IMR-90 (cell line): Measurements from ENCODE around the gene RSAD1. TPM values are rescaled to one million over a fixed set of nuclear protein-coding genes. Genes with fewer than 3 reads are reported as not detected.

Source experiments
- ATAC-seq: fragments of 200-7000 bp; cut with Tn5 transposase; 2 replicates; pipeline ENCODE4 v1.9.1; 2020; ENCODE audit warnings: low read depth, mild to moderate bottlenecking, moderate library complexity
- BruUV-seq: library from RNA; stranded (reverse); fragments of 400-500 nt; replicated peaks from 2 replicates; lab custom pipeline; 2021; lab: Mats Ljungman, UMichigan
- CTCF ChIA-PET: fragments of 300-600 bp; formaldehyde crosslinking; extraction: SDS; loops from one replicate; lab custom pipeline; 2021; ENCODE audit warnings: antibody characterized with exemption; lab: Yijun Ruan, JAX
- POLR2A ChIA-PET: fragments of 300-600 bp; sonication (Branson Sonifier 250); formaldehyde crosslinking; loops from one replicate; lab custom pipeline; 2022; ENCODE audit warnings: antibody characterized with exemption; ENCODE audit not compliant: unreplicated experiment; lab: Charles Lee
- DNase-seq: peaks from one replicate; pipeline ENCODE4 v3.0.0; 2013
- H2AFZ ChIP-seq: replicated peaks from 2 replicates; pipeline ENCODE3; 2013; ENCODE audit warnings: low read length, mild to moderate bottlenecking; ENCODE audit not compliant: poor library complexity
- H2AK5ac ChIP-seq: 2 replicates; pipeline ENCODE4 v1.6.1; 2013; ENCODE audit warnings: low read depth, low read length, inconsistent platforms
- H2AK9ac ChIP-seq: replicated peaks from 2 replicates; pipeline ENCODE3; 2013; ENCODE audit warnings: mild to moderate bottlenecking, low read depth, low read length, moderate library complexity; ENCODE audit not compliant: poor library complexity
- H2BK120ac ChIP-seq: 2 replicates; pipeline ENCODE4 v1.6.1; 2013; ENCODE audit warnings: low read depth, low read length, inconsistent platforms
- H2BK15ac ChIP-seq: 3 replicates; pipeline ENCODE4 v1.6.1; 2013; ENCODE audit warnings: low read depth, low read length, inconsistent platforms
- H2BK20ac ChIP-seq: 2 replicates; pipeline ENCODE4 v1.6.1; 2013; ENCODE audit warnings: low read depth, mild to moderate bottlenecking, inconsistent platforms, low read length, moderate library complexity
- H2BK5ac ChIP-seq: 2 replicates; pipeline ENCODE4 v1.6.1; 2013; ENCODE audit warnings: mild to moderate bottlenecking, low read depth, low read length, inconsistent platforms; ENCODE audit not compliant: poor library complexity, severe bottlenecking
- H3K14ac ChIP-seq: replicated peaks from 2 replicates; pipeline ENCODE4 v1.6.1; 2013; ENCODE audit warnings: low read depth, low read length, inconsistent platforms
- H3K18ac ChIP-seq: 2 replicates; pipeline ENCODE4 v1.6.1; 2013; ENCODE audit warnings: low read depth, low read length, control low read depth
- H3K23ac ChIP-seq: 2 replicates; pipeline ENCODE4 v1.6.1; 2013; ENCODE audit warnings: low read depth, low read length, inconsistent platforms
- H3K27ac ChIP-seq: 2 replicates; pipeline ENCODE4 v1.5.1; 2013; ENCODE audit warnings: mild to moderate bottlenecking, control low read depth, low read length; ENCODE audit not compliant: insufficient read depth
- H3K27me3 ChIP-seq: 2 replicates; pipeline ENCODE4 v1.6.1; 2013; ENCODE audit warnings: low read length; ENCODE audit not compliant: control insufficient read depth, insufficient read depth
- H3K36me3 ChIP-seq: 2 replicates; pipeline ENCODE4 v1.6.1; 2013; ENCODE audit warnings: low read length, mixed read lengths; ENCODE audit not compliant: control insufficient read depth, insufficient read depth
- H3K4ac ChIP-seq: 2 replicates; pipeline ENCODE4 v1.6.1; 2013; ENCODE audit warnings: low read depth, low read length, inconsistent platforms
- H3K4me1 ChIP-seq: 2 replicates; pipeline ENCODE4 v1.6.1; 2013; ENCODE audit warnings: low read length, mixed read lengths; ENCODE audit not compliant: control insufficient read depth, insufficient read depth
- H3K4me2 ChIP-seq: 2 replicates; pipeline ENCODE4 v1.6.1; 2013; ENCODE audit warnings: low read depth, mild to moderate bottlenecking, control low read depth, low read length, moderate library complexity
- H3K4me3 ChIP-seq: 2 replicates; pipeline ENCODE4 v1.5.1; 2013; ENCODE audit warnings: low read depth, mild to moderate bottlenecking, control low read depth, low read length, moderate library complexity; ENCODE audit not compliant: insufficient read depth
- H3K56ac ChIP-seq: 2 replicates; pipeline ENCODE4 v1.6.1; 2013; ENCODE audit warnings: low read length, inconsistent platforms; ENCODE audit not compliant: insufficient read depth; ENCODE audit errors: extremely low read depth
- H3K79me1 ChIP-seq, 2 experiments: 2 replicates each; pipeline ENCODE4 v1.6.1; 2013; ENCODE audit warnings: low read length in 2 of 2, inconsistent platforms in 1 of 2, low read depth in 1 of 2
- H3K9ac ChIP-seq: 2 replicates; pipeline ENCODE4 v1.6.1; 2013; ENCODE audit warnings: low read depth, low read length, control low read depth
- H3K9me1 ChIP-seq: 2 replicates; pipeline ENCODE4 v1.6.1; 2013; ENCODE audit warnings: low read length, inconsistent platforms; ENCODE audit not compliant: insufficient read depth
- H3K9me3 ChIP-seq: 2 replicates; pipeline ENCODE4 v1.6.1; 2013; ENCODE audit warnings: low read length; ENCODE audit not compliant: control insufficient read depth, insufficient read depth
- H4K20me1 ChIP-seq: 2 replicates; pipeline ENCODE4 v1.6.1; 2013; ENCODE audit warnings: low read length, inconsistent platforms; ENCODE audit not compliant: insufficient read depth
- H4K5ac ChIP-seq: 2 replicates; pipeline ENCODE4 v1.6.1; 2013; ENCODE audit warnings: mild to moderate bottlenecking, low read depth, low read length, control low read depth
- H4K8ac ChIP-seq, 2 experiments: 2 replicates each; pipeline ENCODE4 v1.6.1; 2013; ENCODE audit warnings: low read depth in 2 of 2, low read length in 2 of 2, control low read depth in 1 of 2, inconsistent platforms in 1 of 2
- H4K91ac ChIP-seq: 2 replicates; pipeline ENCODE4 v1.6.1; 2013; ENCODE audit warnings: low read depth, low read length, inconsistent platforms; ENCODE audit not compliant: insufficient read depth
- BHLHE40 ChIP-seq: fragments of 150-350 bp; IDR thresholded peaks from 2 replicates; pipeline ENCODE4 v1.6.1; 2016; ENCODE audit warnings: mild to moderate bottlenecking, low read depth, low read length
- CEBPB ChIP-seq: IDR thresholded peaks from 2 replicates; pipeline ENCODE4 v1.6.1; 2012; ENCODE audit warnings: low read depth, low read length, improper control_type of control experiment
- CHD1 ChIP-seq: IDR thresholded peaks from 2 replicates; pipeline ENCODE4 v1.6.1; 2012; ENCODE audit warnings: low read depth, low read length, improper control_type of control experiment
- FOS ChIP-seq: fragments of 150-350 bp; IDR thresholded peaks from 2 replicates; pipeline ENCODE4 v1.6.1; 2016; ENCODE audit warnings: low read depth, low read length
- MAFK ChIP-seq: IDR thresholded peaks from 2 replicates; pipeline ENCODE4 v1.6.1; 2012; ENCODE audit warnings: low read depth, low read length, improper control_type of control experiment
- MAZ ChIP-seq: IDR thresholded peaks from 2 replicates; pipeline ENCODE4 v1.6.1; 2012; ENCODE audit warnings: low read depth, mild to moderate bottlenecking, low read length, improper control_type of control experiment, moderate library complexity, borderline replicate concordance
- MXI1 ChIP-seq: IDR thresholded peaks from 2 replicates; pipeline ENCODE4 v1.6.1; 2012; ENCODE audit warnings: low read depth, mild to moderate bottlenecking, low read length, moderate library complexity, borderline replicate concordance
- NFE2L2 ChIP-seq: fragments of 150-350 bp; IDR thresholded peaks from 2 replicates; pipeline ENCODE4 v1.6.1; 2016; ENCODE audit warnings: low read depth, mild to moderate bottlenecking, low read length
- POLR2A ChIP-seq: IDR thresholded peaks from 2 replicates; pipeline ENCODE4 v1.6.1; 2012; ENCODE audit warnings: mild to moderate bottlenecking, low read depth, low read length
- RAD21 ChIP-seq: IDR thresholded peaks from 2 replicates; pipeline ENCODE4 v1.6.1; 2012; ENCODE audit warnings: low read length, improper control_type of control experiment
- RCOR1 ChIP-seq: IDR thresholded peaks from 2 replicates; pipeline ENCODE4 v1.6.1; 2012; ENCODE audit warnings: mild to moderate bottlenecking, low read length, improper control_type of control experiment; ENCODE audit not compliant: insufficient replicate concordance
- RFX5 ChIP-seq: IDR thresholded peaks from 2 replicates; pipeline ENCODE4 v1.8.0; 2012; ENCODE audit warnings: low read depth, mild to moderate bottlenecking, low read length, moderate library complexity
- SMC3 ChIP-seq: fragments of 150-350 bp; IDR thresholded peaks from 2 replicates; pipeline ENCODE4 v1.6.1; 2016; ENCODE audit warnings: low read depth, mild to moderate bottlenecking, antibody characterized with exemption, low read length, moderate library complexity
- WGBS, 2 experiments: methylation state at CpG; one replicate each; pipeline versions ENCODE4 v1.1.5 to v1.1.7; 2013; ENCODE audit warnings: missing lambda C conversion rate in 2 of 2; ENCODE audit not compliant: insufficient read length in 1 of 2; ENCODE audit errors: extremely low coverage in 2 of 2; 5-methylcytosine and 5-hydroxymethylcytosine counted together
- dilution Hi-C: fragments of 300-500 bp; cut with HindIII; formaldehyde crosslinking; loops from one replicate; pipeline ENCODE4 v1.14.3; 2018; ENCODE audit warnings: low sequenced_read_pairs; ENCODE audit not compliant: unreplicated experiment
- in situ Hi-C: fragments of 300-500 bp; cut with MboI; formaldehyde crosslinking; loops from 3 replicates; pipeline ENCODE4 v1.14.3; 2019; ENCODE audit warnings: low sequenced_read_pairs, inconsistent platforms, mixed read lengths
- intact Hi-C: fragments of 100-400 bp; cut with micrococcal nuclease; formaldehyde crosslinking; loops from 2 replicates; pipeline ENCODE4 v1.10.0; 2022
- polyA plus RNA-seq, 3 experiments: library from polyadenylated mRNA; depleted of rRNA; stranded (reverse); fragments of >200 nt; gene quantifications; 2 replicates each; pipeline ENCODE4 v1.2.3, GENCODE V29; 2012; ENCODE audit warnings: low replicate concordance in 1 of 3
- total RNA-seq: library from RNA; depleted of rRNA; stranded (reverse); fragments of >200 nt; gene quantifications from 2 replicates; pipeline ENCODE4 v1.2.3, GENCODE V29; 2012
- TF ChIP-seq, protein P1 (sequence below): fragments of 150-350 bp; IDR thresholded peaks from 2 replicates; pipeline ENCODE4 v1.6.1; 2017; ENCODE audit warnings: mild to moderate bottlenecking, antibody characterized with exemption, low read length, low read depth
- TF ChIP-seq, protein P2 (sequence below): fragments of 150-350 bp; IDR thresholded peaks from 2 replicates; pipeline ENCODE4 v1.6.1; 2016; ENCODE audit warnings: low read depth, mild to moderate bottlenecking, low read length, moderate library complexity, borderline replicate concordance
- TF ChIP-seq, protein P3 (sequence below): conservative IDR thresholded peaks from 2 replicates; pipeline ENCODE4 v1.5.1; 2012; ENCODE audit warnings: mild to moderate bottlenecking, low read depth, low read length, improper control_type of control experiment

The RSAD1 gene
- total and polyA plus RNA-seq, 2 of the 4 experiments (the other 2 are of a cell fraction), result 10.8 to 19.2 TPM

DNA sequence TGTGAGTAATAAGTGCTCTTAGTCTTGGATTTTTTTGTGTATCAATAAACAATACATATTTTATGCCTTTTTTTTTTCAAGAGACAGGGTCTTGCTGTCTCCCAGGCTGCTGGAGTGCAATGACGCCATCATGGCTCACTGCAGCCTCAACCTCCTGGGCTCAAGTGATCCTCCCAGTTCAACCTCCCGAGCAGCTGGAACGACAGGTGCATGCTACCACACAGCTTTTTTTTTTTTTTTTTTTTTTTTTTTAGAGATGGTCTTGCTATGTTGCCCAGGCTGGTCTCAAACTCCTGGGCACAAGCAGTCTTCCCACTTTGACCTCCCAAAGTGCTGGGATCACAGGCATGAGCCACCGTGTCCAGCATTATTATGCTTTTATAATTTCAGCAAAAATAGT is 39.7 kb upstream of the RSAD1 start:
- no CpG with 5 or more reads among the region's 4 CpGs for WGBS, 2 experiments
- Histone ChIP-seq H3K4ac (no peak overlapping the region), H3K27me3 (no peaks in the 10 kb centered on the region), H3K4me2 (no peak overlapping the region), H3K56ac (no peak overlapping the region), H4K8ac (no peak overlapping the region), H3K4me3 (no peak overlapping the region), H2AFZ (no peak overlapping the region), H2BK20ac (no peak overlapping the region), H3K36me3 (no peaks in the 10 kb centered on the region; the same call in 1 of the 2 replicates), H2BK120ac (no peak overlapping the region), H4K91ac (no peak overlapping the region), H3K14ac (no peak overlapping the region), H2BK5ac (no peak overlapping the region), H2AK5ac (no peak overlapping the region), H3K9me3 (no peaks in the 10 kb centered on the region), H2AK9ac (no peak overlapping the region), H3K27ac (no peak overlapping the region), H2BK15ac (no peak overlapping the region), H3K18ac (no peak overlapping the region), H4K5ac (no peak overlapping the region), H4K20me1 (no peaks in the 10 kb centered on the region), H3K9me1 (peaks cover 8% of the 10 kb centered on the region; the same call in 1 of the 2 replicates), H3K23ac (no peak overlapping the region), H3K4me1 (peaks cover 2% of the 10 kb centered on the region; the same call in 1 of the 2 replicates), H3K9ac (no peak overlapping the region), H3K79me1 (peaks cover 4 to 16% of the 10 kb centered on the region in 2 experiments; a peak in 2 of 4 replicates)
- ChIA-PET POLR2A (interaction anchor here (0.5 kb wide), 1 partner anchor 326 kb away, joined by 3 read pairs; no protein-coding TSS in a partner anchor), CTCF (interaction anchor here (0.6 kb wide), 1 partner anchor 1824 kb away, joined by 4 read pairs; the partner anchor contains the start of gene HOXB8)
- no TSS peak for BruUV-seq
- DNase-seq (no peak), ATAC-seq (no peak)
- intact Hi-C loops (no loop called here), in situ Hi-C loops (no loop called here), dilution Hi-C loops (no loop called here)
- TF ChIP-seq MAFK (no peak), POLR2A (no peak), RFX5 (no peak), CHD1 (no peak), MAZ (no peak), SMC3 (no peak), RAD21 (no peak), FOS (no peak), MXI1 (no peak), RCOR1 (no peak), NFE2L2 (no peak), BHLHE40 (no peak), CEBPB (no peak)
- TF ChIP-seq, protein P1, sequence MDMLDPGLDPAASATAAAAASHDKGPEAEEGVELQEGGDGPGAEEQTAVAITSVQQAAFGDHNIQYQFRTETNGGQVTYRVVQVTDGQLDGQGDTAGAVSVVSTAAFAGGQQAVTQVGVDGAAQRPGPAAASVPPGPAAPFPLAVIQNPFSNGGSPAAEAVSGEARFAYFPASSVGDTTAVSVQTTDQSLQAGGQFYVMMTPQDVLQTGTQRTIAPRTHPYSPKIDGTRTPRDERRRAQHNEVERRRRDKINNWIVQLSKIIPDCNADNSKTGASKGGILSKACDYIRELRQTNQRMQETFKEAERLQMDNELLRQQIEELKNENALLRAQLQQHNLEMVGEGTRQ, result no peak
- TF ChIP-seq, protein P2, sequence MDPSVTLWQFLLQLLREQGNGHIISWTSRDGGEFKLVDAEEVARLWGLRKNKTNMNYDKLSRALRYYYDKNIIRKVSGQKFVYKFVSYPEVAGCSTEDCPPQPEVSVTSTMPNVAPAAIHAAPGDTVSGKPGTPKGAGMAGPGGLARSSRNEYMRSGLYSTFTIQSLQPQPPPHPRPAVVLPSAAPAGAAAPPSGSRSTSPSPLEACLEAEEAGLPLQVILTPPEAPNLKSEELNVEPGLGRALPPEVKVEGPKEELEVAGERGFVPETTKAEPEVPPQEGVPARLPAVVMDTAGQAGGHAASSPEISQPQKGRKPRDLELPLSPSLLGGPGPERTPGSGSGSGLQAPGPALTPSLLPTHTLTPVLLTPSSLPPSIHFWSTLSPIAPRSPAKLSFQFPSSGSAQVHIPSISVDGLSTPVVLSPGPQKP, result no peak
- TF ChIP-seq, protein P3, sequence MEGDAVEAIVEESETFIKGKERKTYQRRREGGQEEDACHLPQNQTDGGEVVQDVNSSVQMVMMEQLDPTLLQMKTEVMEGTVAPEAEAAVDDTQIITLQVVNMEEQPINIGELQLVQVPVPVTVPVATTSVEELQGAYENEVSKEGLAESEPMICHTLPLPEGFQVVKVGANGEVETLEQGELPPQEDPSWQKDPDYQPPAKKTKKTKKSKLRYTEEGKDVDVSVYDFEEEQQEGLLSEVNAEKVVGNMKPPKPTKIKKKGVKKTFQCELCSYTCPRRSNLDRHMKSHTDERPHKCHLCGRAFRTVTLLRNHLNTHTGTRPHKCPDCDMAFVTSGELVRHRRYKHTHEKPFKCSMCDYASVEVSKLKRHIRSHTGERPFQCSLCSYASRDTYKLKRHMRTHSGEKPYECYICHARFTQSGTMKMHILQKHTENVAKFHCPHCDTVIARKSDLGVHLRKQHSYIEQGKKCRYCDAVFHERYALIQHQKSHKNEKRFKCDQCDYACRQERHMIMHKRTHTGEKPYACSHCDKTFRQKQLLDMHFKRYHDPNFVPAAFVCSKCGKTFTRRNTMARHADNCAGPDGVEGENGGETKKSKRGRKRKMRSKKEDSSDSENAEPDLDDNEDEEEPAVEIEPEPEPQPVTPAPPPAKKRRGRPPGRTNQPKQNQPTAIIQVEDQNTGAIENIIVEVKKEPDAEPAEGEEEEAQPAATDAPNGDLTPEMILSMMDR, result no peak
